Measurements from ENCODE around the gene GRID1.

Gene GRID1

GRCh38 chr10:85621562-85621961 is 745.0 kb downstream of the GRID1 start:
- DNase-seq, result no peak

- no peak for DNase-seq
Measured at GRCh38 chr10:85620807-85621206, 745.8 kb downstream of the GRID1 start.

GRCh38 chr10:85619832-85620231 is 746.8 kb downstream of the GRID1 start:
- DNase-seq, result no peak

GRCh38 chr10:85618841-85619240 is 747.8 kb downstream of the GRID1 start:
- DNase-seq, result no peak

- no peak for DNase-seq
Measured at GRCh38 chr10:85617751-85618546, 748.6 kb downstream of the GRID1 start.

GRCh38 chr10:85615556-85615955 is 751.0 kb downstream of the GRID1 start:
- DNase-seq, result no peak

- DNase-seq, result no peak
Measured at GRCh38 chr10:85614981-85615380, 751.6 kb downstream of the GRID1 start.

- no peak for DNase-seq
Measured at GRCh38 chr10:85614566-85614965, 752.0 kb downstream of the GRID1 start.

GRCh38 chr10:85613391-85613790 is 753.2 kb downstream of the GRID1 start:
- no peak for DNase-seq

GRCh38 chr10:85612833-85613232 is 753.8 kb downstream of the GRID1 start:
- no peak for DNase-seq

- no peak for DNase-seq
Measured at GRCh38 chr10:85612378-85612775, 754.2 kb downstream of the GRID1 start.

GRCh38 chr10:85611746-85612377 is 754.7 kb downstream of the GRID1 start:
- DNase-seq, result no peak

GRCh38 chr10:85611093-85611740 is 755.4 kb downstream of the GRID1 start:
- no peak for DNase-seq

GRCh38 chr10:85610381-85611092 is 756.1 kb downstream of the GRID1 start:
- no peak for DNase-seq

- no peak for DNase-seq
Measured at GRCh38 chr10:85609509-85609908, 757.1 kb downstream of the GRID1 start.

- DNase-seq, result no peak
Measured at GRCh38 chr10:85608706-85609105, 757.9 kb downstream of the GRID1 start.

- no peak for DNase-seq
Measured at GRCh38 chr10:85607043-85607695, 759.4 kb downstream of the GRID1 start.

- no peak for DNase-seq
Measured at GRCh38 chr10:85606401-85606800, 760.2 kb downstream of the GRID1 start.

GRCh38 chr10:85604884-85605283 is 761.7 kb downstream of the GRID1 start:
- no peak for DNase-seq

GRCh38 chr10:85604136-85604725 is 762.4 kb downstream of the GRID1 start:
- DNase-seq, result no peak

GRCh38 chr10:85603151-85603940 is 763.2 kb downstream of the GRID1 start:
- no peak for DNase-seq

- DNase-seq, result no peak
Measured at GRCh38 chr10:85602713-85603112, 763.9 kb downstream of the GRID1 start.

Measured in kidney glomerular epithelial cell (primary cell).